Coronary artery (tissue), 2 donors: ENCODE measurements around the gene TMEM41B.
A peak's percentile ranks its signal among the peaks of the same experiment; 100 is the strongest.

ENCODE experiments used
- DNase-seq: peaks from one replicate; pipeline ENCODE4 v3.0.0-alpha.2; 2017; ENCODE audit warnings: low spot score
- H3K27ac ChIP-seq, 2 donors: fragments of 200-600 bp; sonication (generic); one replicate each; pipeline ENCODE4 v1.5.1; 2016 to 2019
- H3K4me3 ChIP-seq: fragments of 200-600 bp; sonication (generic); 2 replicates; pipeline ENCODE4 v1.5.1; 2016; ENCODE audit warnings: mild to moderate bottlenecking, moderate library complexity
- TF ChIP-seq, protein P1 (sequence below): fragments of 200-600 bp; sonication (generic); IDR thresholded peaks from one replicate; pipeline ENCODE4 v1.5.1; 2019; ENCODE audit warnings: antibody characterized with exemption

Gene TMEM41B

DNA sequence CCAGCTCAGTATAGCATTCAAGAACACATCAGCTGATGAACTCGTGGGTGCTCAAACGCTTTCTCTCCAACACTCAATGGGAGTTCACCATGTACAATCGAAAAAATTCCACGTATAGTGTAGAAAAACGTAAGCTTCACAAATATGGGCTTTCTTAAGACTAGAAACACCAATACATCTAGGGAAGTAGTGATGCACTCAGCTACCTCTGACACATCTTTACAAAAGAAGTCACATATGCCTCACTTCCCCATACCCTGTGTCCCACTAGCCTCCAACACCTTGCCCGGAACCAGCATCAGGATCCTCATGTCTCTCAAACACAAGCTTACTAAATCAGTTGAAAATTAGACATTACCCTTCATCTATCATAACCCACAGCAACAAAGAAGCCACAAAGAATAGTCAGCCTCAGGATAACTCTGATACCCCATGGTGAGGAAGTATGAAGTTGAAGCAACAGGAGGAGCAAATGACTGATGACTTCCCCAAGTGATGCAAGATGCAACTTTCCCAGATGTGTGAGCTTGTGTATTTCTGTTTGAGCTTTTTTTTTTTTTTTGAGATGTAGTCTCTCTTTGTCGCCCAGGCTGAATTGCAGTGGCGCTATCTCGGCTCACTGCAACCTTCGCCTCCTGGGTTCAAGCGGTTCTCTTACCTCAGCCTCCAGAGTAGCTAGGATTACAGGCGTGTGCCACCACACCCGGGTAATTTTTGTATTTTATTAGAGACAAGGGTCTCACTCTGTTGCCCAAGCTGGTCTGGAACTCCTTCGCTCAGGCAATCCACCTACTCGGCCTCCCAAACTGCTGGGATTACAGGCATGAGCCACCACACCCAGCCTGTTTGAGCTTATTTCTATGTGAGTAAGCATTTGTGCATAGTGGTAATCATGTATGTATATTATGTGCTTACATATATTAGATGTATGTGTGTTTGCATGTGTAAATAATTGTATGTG is 40.7 kb downstream of the TMEM41B start:
- H3K4me3 ChIP-seq, result no peak overlapping the region
- H3K27ac ChIP-seq, result no peak overlapping the region
- no peak for DNase-seq
- TF ChIP-seq, protein P1, sequence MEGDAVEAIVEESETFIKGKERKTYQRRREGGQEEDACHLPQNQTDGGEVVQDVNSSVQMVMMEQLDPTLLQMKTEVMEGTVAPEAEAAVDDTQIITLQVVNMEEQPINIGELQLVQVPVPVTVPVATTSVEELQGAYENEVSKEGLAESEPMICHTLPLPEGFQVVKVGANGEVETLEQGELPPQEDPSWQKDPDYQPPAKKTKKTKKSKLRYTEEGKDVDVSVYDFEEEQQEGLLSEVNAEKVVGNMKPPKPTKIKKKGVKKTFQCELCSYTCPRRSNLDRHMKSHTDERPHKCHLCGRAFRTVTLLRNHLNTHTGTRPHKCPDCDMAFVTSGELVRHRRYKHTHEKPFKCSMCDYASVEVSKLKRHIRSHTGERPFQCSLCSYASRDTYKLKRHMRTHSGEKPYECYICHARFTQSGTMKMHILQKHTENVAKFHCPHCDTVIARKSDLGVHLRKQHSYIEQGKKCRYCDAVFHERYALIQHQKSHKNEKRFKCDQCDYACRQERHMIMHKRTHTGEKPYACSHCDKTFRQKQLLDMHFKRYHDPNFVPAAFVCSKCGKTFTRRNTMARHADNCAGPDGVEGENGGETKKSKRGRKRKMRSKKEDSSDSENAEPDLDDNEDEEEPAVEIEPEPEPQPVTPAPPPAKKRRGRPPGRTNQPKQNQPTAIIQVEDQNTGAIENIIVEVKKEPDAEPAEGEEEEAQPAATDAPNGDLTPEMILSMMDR, result no peak

DNA sequence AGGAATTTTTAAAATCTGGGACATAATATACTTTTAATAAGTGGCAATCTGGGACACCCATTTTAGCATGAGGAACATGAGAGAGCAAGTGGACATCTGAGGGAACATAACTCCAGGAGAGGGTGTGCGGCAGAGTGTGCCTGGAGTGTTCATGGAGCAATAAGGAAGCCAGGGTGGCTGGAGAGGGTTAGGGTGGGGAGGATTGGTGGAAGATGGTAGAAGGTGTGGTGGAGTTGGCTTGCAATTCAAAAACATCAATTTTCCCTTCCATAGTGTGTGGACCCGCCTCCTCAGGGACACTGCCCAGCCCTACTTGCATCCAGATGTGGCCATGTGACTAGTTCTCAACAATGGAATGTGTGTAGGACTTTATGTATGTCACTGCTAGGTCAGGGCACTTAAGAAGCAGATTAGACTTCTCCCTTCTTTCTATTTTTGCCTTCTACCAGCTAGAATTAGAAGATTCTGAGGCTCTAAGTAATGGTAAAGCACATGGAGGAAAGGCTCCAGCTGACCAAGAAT is 44.8 kb downstream of the TMEM41B start:
- H3K27ac ChIP-seq, result no peak overlapping the region
- DNase-seq, result no peak
- no peak overlapping the region for H3K4me3 ChIP-seq
- TF ChIP-seq, protein P1, result no peak

- no peak overlapping the region for H3K4me3 ChIP-seq
- H3K27ac ChIP-seq, result no peak overlapping the region
- TF ChIP-seq, protein P1, result no peak
- DNase-seq, result no peak
Measured at GRCh38 chr11:9267680-9268079, 46.7 kb downstream of the TMEM41B start.

GRCh38 chr11:9266926-9267325 is 47.5 kb downstream of the TMEM41B start:
- TF ChIP-seq, protein P1, result no peak
- no peak overlapping the region for H3K27ac ChIP-seq
- no peak for DNase-seq
- no peak overlapping the region for H3K4me3 ChIP-seq

GRCh38 chr11:9266132-9266736 is 48.2 kb downstream of the TMEM41B start:
- Histone ChIP-seq H3K4me3 (no peak overlapping the region), H3K27ac (no peak overlapping the region)
- DNase-seq, result no peak
- TF ChIP-seq, protein P1, result no peak

DNA sequence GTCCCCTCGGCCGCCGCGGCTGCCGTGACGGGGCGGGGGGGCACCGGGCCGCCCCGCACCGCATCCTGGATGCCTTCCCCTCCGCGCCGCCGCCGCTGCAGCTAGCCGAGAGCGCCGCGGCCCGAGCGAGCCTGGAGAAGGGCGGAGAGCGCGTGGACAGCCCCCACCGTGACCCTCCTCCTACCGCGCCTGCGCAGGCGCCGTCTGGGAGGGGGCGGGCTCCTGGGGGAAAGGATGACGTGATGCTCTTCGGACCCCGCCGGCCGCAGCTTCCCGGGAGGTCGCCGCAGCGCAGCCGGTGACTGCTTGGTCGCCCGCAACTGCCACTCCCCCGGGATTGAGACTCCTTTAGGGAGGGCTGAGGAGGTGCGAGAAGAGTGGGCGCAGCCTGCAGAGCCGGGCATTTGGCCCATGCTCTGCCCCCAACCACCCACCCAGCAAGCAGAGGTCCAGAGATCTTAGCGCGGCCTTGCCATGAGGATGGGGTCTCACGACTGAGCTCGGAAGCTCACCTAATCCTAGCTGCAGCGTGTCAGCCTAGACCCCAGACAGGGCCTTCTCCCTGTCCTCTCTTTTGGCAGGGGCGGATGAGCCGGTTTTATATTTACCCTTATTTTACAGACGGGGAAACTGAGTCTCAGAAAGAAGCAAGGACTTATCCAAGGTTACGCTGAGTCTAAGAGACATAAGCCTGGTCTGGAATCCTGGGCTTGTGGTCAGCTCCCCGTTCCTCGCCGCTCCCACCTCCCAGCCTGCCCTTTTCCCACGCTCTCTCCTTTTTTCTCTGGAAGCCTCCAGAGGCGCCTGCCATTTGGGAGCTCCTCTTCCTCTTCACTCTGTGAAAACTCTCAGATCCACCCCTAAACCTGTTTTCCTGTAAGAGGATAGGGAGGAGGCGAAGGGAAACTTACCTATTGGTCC is 48.9 kb downstream of the TMEM41B start, which contains the start of gene DENND5A:
DENND5A (minus strand) TSS at position 140 of the 921 bp plus-strand sequence. CDS start 281 bp downstream, outside the sequence.
- DNase-seq, result peak; percentile 90
- H3K27ac ChIP-seq, result peak within 1 kb of the TSS; percentile 97 to 99
- peak within 1 kb of the TSS; percentile 82 for H3K4me3 ChIP-seq
- TF ChIP-seq, protein P1, result no peak
